Islet precursor cell (in vitro differentiated cells): Measurements from ENCODE around the gene ALPK1.
"Not testable (repeated sequence)": the region's sequence is repeated elsewhere in the genome, so short reads cannot be mapped to it uniquely, and the experiment has no call there.

ENCODE experiments used
- DNase-seq: peaks from one replicate; pipeline ENCODE4 v3.0.0-alpha.2; 2018

ALPK1 gene

DNA sequence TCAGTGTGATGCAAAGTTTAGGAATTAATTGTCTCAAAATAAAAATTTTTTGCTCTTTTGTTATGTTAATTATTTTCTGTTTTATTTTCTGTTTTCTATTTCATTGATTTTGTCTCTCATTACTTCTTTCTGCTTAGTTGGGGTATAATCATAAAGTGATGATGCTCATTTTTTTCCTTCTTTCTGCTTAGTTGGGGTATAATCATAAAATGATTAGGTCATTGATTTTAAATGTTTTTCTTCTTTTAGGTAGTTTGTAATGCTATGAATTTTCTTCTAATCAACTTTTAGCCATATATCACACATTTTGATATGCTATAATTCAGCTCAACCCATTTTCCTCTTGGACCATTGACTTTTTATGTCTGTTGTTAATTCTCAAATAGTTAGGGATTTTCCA, 175.1 kb downstream of the ALPK1 start:
- DNase-seq, result no peak

DNA sequence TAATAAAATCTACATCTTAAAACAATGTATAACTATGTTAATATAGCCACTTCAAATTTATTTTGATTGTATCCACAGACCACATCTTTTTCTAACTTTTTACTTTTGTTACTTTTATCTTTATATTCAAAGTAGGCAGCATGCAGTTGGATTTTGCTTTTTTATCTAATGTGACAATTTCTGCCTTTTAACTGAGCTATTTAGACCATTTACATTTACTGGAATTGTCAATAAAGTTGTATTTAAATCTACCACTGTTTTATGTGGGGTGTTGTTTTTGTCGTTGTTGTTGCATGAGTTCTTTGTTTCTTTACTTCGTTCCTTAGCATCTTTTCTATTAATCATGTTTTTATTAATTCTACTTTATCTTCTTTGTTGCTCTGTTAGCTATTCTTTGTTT, 176.8 kb downstream of the ALPK1 start:
- DNase-seq, result no peak

DNA sequence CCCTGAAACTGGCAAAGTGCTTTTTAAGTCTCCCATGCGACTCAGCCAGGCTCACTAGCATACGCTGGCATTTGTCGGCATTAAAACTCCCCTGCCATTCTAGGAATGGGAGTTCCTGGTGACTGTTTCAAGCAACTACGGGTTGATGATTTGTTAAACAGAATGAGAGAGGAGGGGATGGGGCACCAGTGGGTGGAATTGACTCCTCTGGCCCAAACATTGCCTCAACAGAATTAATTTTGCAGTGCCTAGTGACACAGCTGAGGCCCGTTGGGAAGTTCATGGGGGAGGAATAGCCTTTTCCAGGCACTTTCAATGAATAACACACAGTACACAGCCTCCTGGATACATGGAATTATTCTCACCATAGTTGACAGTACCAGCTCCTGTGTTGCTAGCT, 188.8 kb downstream of the ALPK1 start:
- no peak for DNase-seq

DNA sequence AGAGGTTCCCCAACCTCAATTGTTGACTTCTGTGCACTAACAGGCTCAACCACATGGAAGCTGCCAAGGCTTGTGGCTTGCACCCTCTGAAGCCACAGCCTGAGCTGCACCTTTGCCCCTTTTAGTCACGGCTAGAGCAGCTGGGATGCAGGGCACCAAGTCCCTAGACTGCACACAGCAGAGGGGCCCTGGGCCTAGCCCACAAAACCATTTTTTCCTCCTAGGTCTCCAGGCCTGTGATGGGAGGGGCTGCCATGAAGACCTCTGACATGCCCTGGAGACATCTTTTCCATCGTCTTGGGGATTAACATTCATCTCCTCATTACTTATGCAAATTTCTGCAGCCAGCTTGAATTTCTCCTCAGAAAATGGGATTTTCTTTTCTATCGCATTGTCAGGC, 193.6 kb downstream of the ALPK1 start:
- not testable (repeated sequence) for DNase-seq
